Liver (tissue), 9 donors: Measurements from ENCODE around the gene VDAC1. TPM values are rescaled to one million over a fixed set of nuclear protein-coding genes. Genes with fewer than 3 reads are reported as not detected.
"Not testable (repeated sequence)": the region's sequence is repeated elsewhere in the genome, so short reads cannot be mapped to it uniquely, and the experiment has no call there.

Source experiments
- DNase-seq: peaks from one replicate; pipeline ENCODE4 v3.0.0-alpha.2; 2017; ENCODE audit warnings: low spot score
- H3K27ac ChIP-seq, 2 donors: one replicate each; pipeline ENCODE4 v1.7.0; 2013; ENCODE audit warnings: inconsistent platforms in 2 of 2, low read length in 2 of 2, control low read depth in 1 of 2, low read depth in 1 of 2, mild to moderate bottlenecking in 1 of 2
- H3K27me3 ChIP-seq, 4 donors: one replicate each; pipeline versions ENCODE4 v1.6.1 to v1.7.0; 2013; ENCODE audit warnings: low read length in 3 of 4, inconsistent platforms in 1 of 4, mild to moderate bottlenecking in 1 of 4, moderate library complexity in 1 of 4; ENCODE audit not compliant: control insufficient read depth in 4 of 4, insufficient read depth in 4 of 4
- H3K36me3 ChIP-seq, 4 donors: one replicate each; pipeline versions ENCODE4 v1.6.1 to v1.7.0; 2013; ENCODE audit warnings: low read length in 3 of 4, mild to moderate bottlenecking in 3 of 4, low read depth in 1 of 4, moderate library complexity in 1 of 4; ENCODE audit not compliant: control insufficient read depth in 4 of 4, insufficient read depth in 3 of 4
- H3K4me1 ChIP-seq, 4 donors: one replicate each; pipeline versions ENCODE4 v1.6.1 to v1.7.0; 2013; ENCODE audit warnings: low read length in 3 of 4, mild to moderate bottlenecking in 3 of 4, moderate library complexity in 1 of 4; ENCODE audit not compliant: control insufficient read depth in 4 of 4, insufficient read depth in 4 of 4
- H3K4me3 ChIP-seq, 3 donors: one replicate each; pipeline versions ENCODE4 v1.6.1 to v1.7.0; 2013; ENCODE audit warnings: low read length in 3 of 3, control low read depth in 1 of 3, low read depth in 1 of 3, mild to moderate bottlenecking in 1 of 3
- H3K9ac ChIP-seq, 2 donors: one replicate each; pipeline ENCODE4 v1.7.0; 2013; ENCODE audit warnings: low read length in 2 of 2, mild to moderate bottlenecking in 2 of 2, moderate library complexity in 2 of 2, control low read depth in 1 of 2, low read depth in 1 of 2
- H3K9me3 ChIP-seq, 4 donors: one replicate each; pipeline versions ENCODE4 v1.6.1 to v1.7.0; 2013; ENCODE audit warnings: low read length in 3 of 4; ENCODE audit not compliant: control insufficient read depth in 4 of 4
- ATF3 ChIP-seq: IDR thresholded peaks from 2 replicates; pipeline ENCODE4 v1.6.1; 2016; ENCODE audit warnings: antibody characterized with exemption
- CTCF ChIP-seq: fragments of 150-350 bp; IDR thresholded peaks from 2 replicates; pipeline ENCODE4 v1.5.1; 2017; ENCODE audit warnings: improper control_type of control experiment, low read depth, low read length; ENCODE audit not compliant: missing input control
- EGR1 ChIP-seq, 2 donors: IDR thresholded peaks; 2 replicates each; pipeline ENCODE4 v1.6.1; 2016 to 2018; ENCODE audit warnings: antibody characterized with exemption in 2 of 2, low read depth in 2 of 2
- FOXA1 ChIP-seq: IDR thresholded peaks from 2 replicates; pipeline ENCODE4 v1.6.1; 2016; ENCODE audit warnings: antibody characterized with exemption
- GABPA ChIP-seq, 2 donors: IDR thresholded peaks in 1 of 2; conservative IDR thresholded peaks in 1 of 2; 2 replicates each; pipeline ENCODE4 v1.6.1; 2016; ENCODE audit warnings: antibody characterized with exemption in 2 of 2, mild to moderate bottlenecking in 1 of 2, moderate library complexity in 1 of 2
- HNF4A ChIP-seq, 2 donors: conservative IDR thresholded peaks; 2 replicates each; pipeline ENCODE4 v1.6.1; 2016; ENCODE audit warnings: antibody characterized with exemption in 2 of 2, mild to moderate bottlenecking in 2 of 2
- HNF4G ChIP-seq: IDR thresholded peaks from 2 replicates; pipeline ENCODE4 v1.6.1; 2016; ENCODE audit warnings: antibody characterized with exemption
- JUND ChIP-seq, 2 donors: IDR thresholded peaks; 2 replicates each; pipeline ENCODE4 v1.6.1; 2016; ENCODE audit warnings: antibody characterized with exemption in 2 of 2
- MAX ChIP-seq: IDR thresholded peaks from 2 replicates; pipeline ENCODE4 v1.6.1; 2016; ENCODE audit warnings: antibody characterized with exemption
- NR2F2 ChIP-seq: IDR thresholded peaks from 2 replicates; pipeline ENCODE4 v1.6.1; 2016; ENCODE audit warnings: antibody characterized with exemption
- RAD21 ChIP-seq, 2 donors: IDR thresholded peaks; 2 replicates each; pipeline ENCODE4 v1.6.1; 2016; ENCODE audit warnings: antibody characterized with exemption in 2 of 2, mild to moderate bottlenecking in 2 of 2
- REST ChIP-seq: IDR thresholded peaks from 2 replicates; pipeline ENCODE4 v1.6.1; 2016; ENCODE audit warnings: antibody characterized with exemption, mild to moderate bottlenecking
- RXRA ChIP-seq, 2 donors: IDR thresholded peaks; 2 replicates each; pipeline ENCODE4 v1.6.1; 2017 to 2018; ENCODE audit warnings: antibody characterized with exemption in 2 of 2, mild to moderate bottlenecking in 1 of 2
- TAF1 ChIP-seq: conservative IDR thresholded peaks from 2 replicates; pipeline ENCODE4 v1.6.1; 2016; ENCODE audit warnings: antibody characterized with exemption, mild to moderate bottlenecking
- YY1 ChIP-seq: IDR thresholded peaks from 2 replicates; pipeline ENCODE4 v1.6.1; 2016; ENCODE audit warnings: antibody characterized with exemption, mild to moderate bottlenecking
- ZBTB33 ChIP-seq: IDR thresholded peaks from 2 replicates; pipeline ENCODE4 v1.6.1; 2016; ENCODE audit warnings: antibody characterized with exemption
- WGBS: extraction: QIAGEN DNeasy Blood & Tissue Kit; methylation state at CpG from one replicate; pipeline ENCODE4 v1.1.7; 2013; 5-methylcytosine and 5-hydroxymethylcytosine counted together
- polyA plus RNA-seq, 2 donors: library from polyadenylated mRNA; stranded (reverse) in 1 of 2; unstranded in 1 of 2; fragments of 200-250 nt in 1 of 2; fragments of >200 nt in 1 of 2; fragmentation: Nextera tagmentation in 1 of 2; extraction: Ambion mirVana in 1 of 2; gene quantifications; one replicate each; pipeline versions ENCODE4 v1.2.1 to v1.2.3, GENCODE V29; 2013 to 2015
- total RNA-seq, 2 donors: library from RNA; depleted of rRNA; stranded (reverse); fragments of >200 nt; gene quantifications; one replicate each; pipeline ENCODE4 v1.2.3, GENCODE V29; 2014
- donor health status: healthy.
- donor health status: healthy.
- donor health status: healthy.
- donor health status: healthy.
- donor health status: healthy.

Gene VDAC1
- total and polyA plus RNA-seq, 4 donors = 85.4 to 139 (median 121) TPM

- Histone ChIP-seq H3K9ac (no peak overlapping the region), H3K9me3 (no peaks in the 10 kb centered on the region), H3K4me1 (peaks cover 0 to 4% (median 2%) of the 10 kb centered on the region in 4 donors), H3K4me3 (no peak overlapping the region), H3K27me3 (no peaks in the 10 kb centered on the region), H3K36me3 (no peaks in the 10 kb centered on the region), H3K27ac (no peak overlapping the region)
- DNase-seq = no peak
- WGBS = 22% methylated on average over 2 of the region's 2 CpGs
- TF ChIP-seq YY1 = no peak
- no peak for TF ChIP-seq JUND (IDR thresholded peaks at IDR 0.05)
- peak in 1 of 2 donors; percentile 58 for TF ChIP-seq RXRA (IDR thresholded peaks at IDR 0.05)
- peak; percentile 69 to 86 for TF ChIP-seq HNF4A (conservative IDR thresholded peaks at IDR 0.05)
- TF ChIP-seq REST = no peak
- TF ChIP-seq RAD21 (IDR thresholded peaks at IDR 0.05) = peak; percentile 47 to 62
Measured at GRCh38 chr5:134037160-134037559, 32.4 kb upstream of the VDAC1 start.

GRCh38 chr5:134034326-134034725 lies 29.6 kb upstream of the VDAC1 start:
- WGBS = 93% methylated on average over 18 of the region's 18 CpGs
- no peak for DNase-seq
- peaks cover 0 to 4% (median 2%) of the 10 kb centered on the region in 4 donors for H3K4me1 ChIP-seq
- H3K4me3 ChIP-seq = no peak overlapping the region
- no peak for TF ChIP-seq RAD21 (IDR thresholded peaks at IDR 0.05)
- no peak overlapping the region for H3K27ac ChIP-seq
- no peak overlapping the region for H3K9ac ChIP-seq
- H3K9me3 ChIP-seq = no peaks in the 10 kb centered on the region
- no peaks in the 10 kb centered on the region for H3K36me3 ChIP-seq
- no peaks in the 10 kb centered on the region for H3K27me3 ChIP-seq

GRCh38 chr5:134030303-134030964 lies 25.7 kb upstream of the VDAC1 start:
- H3K27ac ChIP-seq, H3K4me1 ChIP-seq, H3K9ac ChIP-seq, H3K9me3 ChIP-seq, H3K4me3 ChIP-seq, H3K36me3 ChIP-seq, H3K27me3 ChIP-seq, DNase-seq: not testable (repeated sequence)
- WGBS = 96% methylated on average over 4 of the region's 4 CpGs

GRCh38 chr5:134029156-134029555 lies 24.4 kb upstream of the VDAC1 start:
- H3K36me3 ChIP-seq = no peaks in the 10 kb centered on the region
- no peak for DNase-seq
- no peak overlapping the region for H3K27ac ChIP-seq
- no peak overlapping the region for H3K9ac ChIP-seq
- no peaks in the 10 kb centered on the region for H3K27me3 ChIP-seq
- H3K4me1 ChIP-seq = no peaks in the 10 kb centered on the region
- no peak for TF ChIP-seq JUND (IDR thresholded peaks at IDR 0.05)
- no peak for TF ChIP-seq CTCF
- TF ChIP-seq ATF3 = no peak
- TF ChIP-seq GABPA (IDR thresholded peaks at IDR 0.05 in 1 of 2, conservative IDR thresholded peaks at IDR 0.05 in 1 of 2) = no peak
- TF ChIP-seq EGR1 (IDR thresholded peaks at IDR 0.05; ENCODE audit: low read depth in 2 of 2) = no peak
- no peak for TF ChIP-seq MAX
- TF ChIP-seq FOXA1 = no peak
- no peak for TF ChIP-seq RAD21 (IDR thresholded peaks at IDR 0.05)
- TF ChIP-seq ZBTB33 = no peak
- TF ChIP-seq NR2F2 = no peak
- no peak for TF ChIP-seq HNF4G
- no peak for TF ChIP-seq HNF4A (conservative IDR thresholded peaks at IDR 0.05)
- no peak for TF ChIP-seq TAF1
- 86% methylated on average over 2 of the region's 2 CpGs for WGBS
- H3K4me3 ChIP-seq = no peak overlapping the region
- H3K9me3 ChIP-seq = no peaks in the 10 kb centered on the region
